ENCODE data around the gene FEZ2.

The FEZ2 gene

GRCh38 chr2:36528274-36528673 lies 69.7 kb downstream of the FEZ2 start:
- no peak for DNase-seq

- no peak for DNase-seq
Observed at GRCh38 chr2:36526226-36526625, 71.7 kb downstream of the FEZ2 start.

- no peak for DNase-seq
Observed at GRCh38 chr2:36525245-36525644, 72.7 kb downstream of the FEZ2 start.

GRCh38 chr2:36523153-36523552 lies 74.8 kb downstream of the FEZ2 start:
- DNase-seq, result no peak

GRCh38 chr2:36520431-36520830 lies 77.5 kb downstream of the FEZ2 start:
- DNase-seq, result no peak

- DNase-seq, result no peak
Observed at GRCh38 chr2:36516136-36516870, 81.7 kb downstream of the FEZ2 start.

GRCh38 chr2:36515538-36515937 lies 82.4 kb downstream of the FEZ2 start:
- DNase-seq, result no peak

- DNase-seq, result no peak
Observed at GRCh38 chr2:36513661-36514060, 84.3 kb downstream of the FEZ2 start.

- no peak for DNase-seq
Observed at GRCh38 chr2:36512705-36513104, 85.3 kb downstream of the FEZ2 start.

GRCh38 chr2:36511858-36512603 lies 85.9 kb downstream of the FEZ2 start:
- no peak for DNase-seq

GRCh38 chr2:36509075-36509474 lies 88.9 kb downstream of the FEZ2 start:
- no peak for DNase-seq

- no peak for DNase-seq
Observed at GRCh38 chr2:36507408-36507812, 90.6 kb downstream of the FEZ2 start.
